Erythroblast (primary cell): ENCODE measurements around the gene HDAC10.

Experiments
- GATA1 ChIP-seq: IDR thresholded peaks from 2 replicates; pipeline ENCODE4 v1.6.1; 2011; ENCODE audit warnings: low read depth, mild to moderate bottlenecking, control low read depth, low read length, moderate library complexity
- POLR2A ChIP-seq: IDR thresholded peaks from 2 replicates; pipeline ENCODE4 v1.6.1; 2011; ENCODE audit warnings: mild to moderate bottlenecking, low read length

GRCh38 chr22:50294319-50294656, 43.2 kb upstream of the HDAC10 start:
- TF ChIP-seq POLR2A = no peak
- no peak for TF ChIP-seq GATA1
